Activated naive CD4-positive, alpha-beta T cell treated with anti-CD3 and anti-CD28 coated beads for 36 hours (primary cell): ENCODE measurements around the gene PRDM15. TPM values are rescaled to one million over a fixed set of nuclear protein-coding genes. Genes with fewer than 3 reads are reported as not detected.
A peak's percentile ranks its signal among the peaks of the same experiment; 100 is the strongest.

Source experiments
- CTCF ChIA-PET: fragments of 350-600 bp; sonication (Branson Sonifier 250); formaldehyde crosslinking; loops from one replicate; lab custom pipeline; 2021; ENCODE audit warnings: antibody characterized with exemption; lab: Charles Lee
- DNase-seq: peaks from one replicate; pipeline ENCODE4 v3.0.0-alpha.2; 2020
- H3K27ac Mint-ChIP-seq: one replicate; pipeline ENCODE4 v1.8.0; 2021; ENCODE audit warnings: mild to moderate bottlenecking, mixed read lengths
- H3K27me3 Mint-ChIP-seq: one replicate; pipeline ENCODE4 v1.8.0; 2021; ENCODE audit warnings: low read depth, mixed read lengths
- H3K36me3 Mint-ChIP-seq: one replicate; pipeline ENCODE4 v1.8.0; 2021; ENCODE audit warnings: low read depth, mixed read lengths
- H3K4me1 Mint-ChIP-seq: one replicate; pipeline ENCODE4 v1.8.0; 2021; ENCODE audit warnings: low read depth, mixed read lengths
- H3K4me3 Mint-ChIP-seq: one replicate; pipeline ENCODE4 v1.8.0; 2021; ENCODE audit warnings: mild to moderate bottlenecking, moderate library complexity, mixed read lengths
- H3K9me3 Mint-ChIP-seq: one replicate; pipeline ENCODE4 v1.8.0; 2021; ENCODE audit warnings: mixed read lengths
- intact Hi-C: fragments of 100-400 bp; cut with micrococcal nuclease; formaldehyde crosslinking; loops from one replicate; pipeline ENCODE4 v1.15.1; 2023
- total RNA-seq, 2 experiments: library from RNA; stranded (reverse); gene quantifications; one replicate each; pipeline ENCODE4 v1.2.3, GENCODE V29; 2021

PRDM15 gene
- total RNA-seq, 2 experiments from 2014 or later = 9.6 to 9.8 TPM

DNA sequence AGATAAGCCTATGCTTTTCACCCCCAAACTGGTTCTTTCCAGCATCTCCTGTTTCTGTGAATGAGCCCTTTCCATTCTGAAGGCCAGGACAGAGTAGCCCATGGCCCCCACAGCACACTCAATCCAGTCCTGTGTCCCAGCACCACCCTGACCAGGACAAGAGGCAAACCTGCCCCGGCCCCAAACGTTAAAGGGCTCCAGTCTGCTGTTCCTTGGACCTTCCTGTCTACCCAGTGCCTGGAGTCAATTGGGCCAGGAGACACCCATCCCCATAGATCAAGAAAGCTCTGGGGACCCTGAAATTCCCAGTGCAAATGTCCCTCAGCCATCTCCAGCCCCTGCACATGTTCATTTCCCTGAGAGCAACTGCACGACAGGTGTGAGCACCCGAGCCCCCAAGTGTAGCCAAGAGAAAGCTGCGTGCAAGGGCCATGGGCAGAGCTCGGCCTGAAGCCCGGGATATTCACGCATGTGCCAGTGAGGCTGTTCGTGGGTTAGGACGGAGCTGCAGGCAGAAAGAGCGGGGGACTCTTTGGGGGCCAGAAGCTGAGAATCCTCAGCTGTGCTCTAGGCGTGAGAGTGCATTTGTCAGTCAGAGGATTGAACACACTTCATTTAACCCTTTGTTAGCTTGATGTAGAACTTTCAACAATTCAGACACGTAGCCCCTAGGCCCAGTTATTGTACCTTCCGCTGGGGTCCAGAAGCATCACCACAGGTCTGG lies 108.1 kb downstream of the PRDM15 start:
- CTCF ChIA-PET = interaction anchor here (0.7 to 0.8 kb wide), 2 partner anchors 366 to 632 kb away, joined by 3 to 4 read pairs; no protein-coding TSS in a partner anchor

DNA sequence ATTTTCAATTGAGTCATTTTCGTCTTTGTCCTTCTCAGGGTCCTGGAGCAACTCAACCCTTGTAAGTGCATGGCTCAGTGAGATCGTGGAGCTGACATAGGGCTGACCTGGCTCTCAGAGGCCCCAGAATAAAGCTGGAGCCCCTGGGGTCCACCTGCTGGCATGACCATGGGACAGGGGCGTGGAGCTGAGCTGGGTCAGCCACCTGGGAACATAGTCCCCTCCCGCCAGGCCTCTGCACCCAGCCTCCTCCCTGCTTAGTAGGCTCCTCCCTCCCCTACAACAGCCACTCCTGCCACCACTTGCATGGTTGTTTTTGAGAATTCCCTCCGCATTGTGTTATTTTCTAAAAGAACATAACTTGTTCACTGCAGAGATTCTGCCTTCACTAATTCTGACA lies 109.2 kb downstream of the PRDM15 start:
- intact Hi-C loops = loop anchor here (5.0 kb wide), 2 partner anchors 237 to 488 kb away; no protein-coding TSS in a partner anchor
- no peak overlapping the region for H3K27ac Mint-ChIP-seq
- no peaks in the 10 kb centered on the region for H3K9me3 Mint-ChIP-seq
- peaks cover 55% of the 10 kb centered on the region for H3K27me3 Mint-ChIP-seq
- DNase-seq = no peak
- H3K36me3 Mint-ChIP-seq = no peaks in the 10 kb centered on the region
- H3K4me3 Mint-ChIP-seq = no peak overlapping the region
- CTCF ChIA-PET = interaction anchor here (0.8 kb wide), 1 partner anchor 631 kb away, joined by 4 read pairs; no protein-coding TSS in a partner anchor
- peaks cover 21% of the 10 kb centered on the region for H3K4me1 Mint-ChIP-seq

More for the DNA sequence above, 108.1 kb downstream of the PRDM15 start:
- DNase-seq = no peak
- H3K27me3 Mint-ChIP-seq = peaks cover 54% of the 10 kb centered on the region
- intact Hi-C loops = no loop called here
- H3K27ac Mint-ChIP-seq = no peak overlapping the region
- H3K9me3 Mint-ChIP-seq = no peaks in the 10 kb centered on the region
- peaks cover 21% of the 10 kb centered on the region for H3K4me1 Mint-ChIP-seq
- no peaks in the 10 kb centered on the region for H3K36me3 Mint-ChIP-seq
- no peak overlapping the region for H3K4me3 Mint-ChIP-seq

GRCh38 chr21:41769521-41769920 lies 109.6 kb downstream of the PRDM15 start:
- peaks cover 54% of the 10 kb centered on the region for H3K27me3 Mint-ChIP-seq
- no peak overlapping the region for H3K27ac Mint-ChIP-seq
- peaks cover 21% of the 10 kb centered on the region for H3K4me1 Mint-ChIP-seq
- H3K4me3 Mint-ChIP-seq = no peak overlapping the region
- H3K9me3 Mint-ChIP-seq = no peaks in the 10 kb centered on the region
- CTCF ChIA-PET = no interaction called here
- H3K36me3 Mint-ChIP-seq = no peaks in the 10 kb centered on the region
- DNase-seq = no peak
- intact Hi-C loops = loop anchor here (5.0 kb wide), 2 partner anchors 238 to 487 kb away; no protein-coding TSS in a partner anchor

DNA sequence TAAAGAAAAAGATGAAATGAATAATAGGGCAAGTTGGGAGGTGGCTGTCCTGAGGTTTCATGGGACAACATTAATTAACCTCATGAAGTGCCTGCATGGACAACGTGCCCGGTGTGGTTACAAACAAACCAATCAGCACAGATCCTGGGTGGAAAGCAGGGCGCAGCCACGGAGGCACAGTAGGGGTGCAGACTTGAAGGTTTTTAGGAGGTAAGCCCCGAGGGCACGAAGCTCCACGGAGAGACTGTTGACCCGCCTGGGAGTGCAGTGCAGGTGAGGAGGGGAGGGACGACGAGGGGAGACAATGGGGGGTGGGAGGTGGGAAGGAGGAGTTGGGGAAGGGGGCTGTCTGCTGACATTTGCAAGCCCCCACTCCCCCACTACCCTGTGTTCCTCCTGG lies 110.0 kb downstream of the PRDM15 start:
- no peak for DNase-seq
- Mint-ChIP-seq H3K9me3 (no peaks in the 10 kb centered on the region), H3K27ac (no peak overlapping the region), H3K27me3 (peaks cover 55% of the 10 kb centered on the region), H3K36me3 (no peaks in the 10 kb centered on the region), H3K4me3 (no peak overlapping the region), H3K4me1 (peaks cover 21% of the 10 kb centered on the region)
- CTCF ChIA-PET = interaction anchor here (0.7 kb wide), 1 partner anchor 48 kb away, joined by 3 read pairs; no protein-coding TSS in a partner anchor
- intact Hi-C loops = loop anchor here (5.0 kb wide), 2 partner anchors 238 to 487 kb away; no protein-coding TSS in a partner anchor

- peak; percentile 35 for DNase-seq
- CTCF ChIA-PET = interaction anchor here (0.7 to 1.3 kb wide), 2 partner anchors 48 to 350 kb away, joined by 3 read pairs; no protein-coding TSS in a partner anchor
- peaks cover 57% of the 10 kb centered on the region for H3K27me3 Mint-ChIP-seq
- H3K4me3 Mint-ChIP-seq = peak overlapping the region; percentile 75
- no peak overlapping the region for H3K27ac Mint-ChIP-seq
- no peaks in the 10 kb centered on the region for H3K36me3 Mint-ChIP-seq
- H3K9me3 Mint-ChIP-seq = no peaks in the 10 kb centered on the region
- H3K4me1 Mint-ChIP-seq = peaks cover 21% of the 10 kb centered on the region
- intact Hi-C loops = loop anchor here (5.0 kb wide), 2 partner anchors 239 to 486 kb away; no protein-coding TSS in a partner anchor
These were observed 110.6 kb downstream of the PRDM15 start for GRCh38 chr21:41768437-41769042.

- no peaks in the 10 kb centered on the region for H3K9me3 Mint-ChIP-seq
- H3K4me3 Mint-ChIP-seq = peak overlapping the region; percentile 75
- H3K4me1 Mint-ChIP-seq = peaks cover 24% of the 10 kb centered on the region
- peak; percentile 24 for DNase-seq
- CTCF ChIA-PET = interaction anchor here (1.3 kb wide), 1 partner anchor 351 kb away, joined by 3 read pairs; no protein-coding TSS in a partner anchor
- H3K36me3 Mint-ChIP-seq = no peaks in the 10 kb centered on the region
- peaks cover 60% of the 10 kb centered on the region for H3K27me3 Mint-ChIP-seq
- intact Hi-C loops = loop anchor here (5.0 kb wide), 2 partner anchors 239 to 486 kb away; no protein-coding TSS in a partner anchor
- no peak overlapping the region for H3K27ac Mint-ChIP-seq
These were observed 111.3 kb downstream of the PRDM15 start for GRCh38 chr21:41767606-41768436.

- H3K27ac Mint-ChIP-seq = no peak within 1 kb of the TSS
- peak; percentile 77 for DNase-seq
- H3K27me3 Mint-ChIP-seq = peaks cover 60% of the 10 kb centered on the region
- intact Hi-C loops = loop anchor here (5.0 kb wide), 2 partner anchors 240 to 485 kb away; no protein-coding TSS in a partner anchor
- CTCF ChIA-PET = interaction anchor here (1.3 kb wide), 1 partner anchor 351 kb away, joined by 3 read pairs; no protein-coding TSS in a partner anchor
- H3K9me3 Mint-ChIP-seq = no peaks in the 10 kb centered on the region
- peak within 1 kb of the TSS; percentile 75 for H3K4me3 Mint-ChIP-seq
- peaks cover 26% of the 10 kb centered on the region for H3K4me1 Mint-ChIP-seq
- H3K36me3 Mint-ChIP-seq = no peaks in the 10 kb centered on the region
These were observed 112.1 kb downstream of the PRDM15 start, which contains the start of gene RIPK4 for GRCh38 chr21:41766883-41767605. RIPK4 (minus strand) TSS chr21:41767052; CDS start chr21:41767041, 11 bp downstream.

DNA sequence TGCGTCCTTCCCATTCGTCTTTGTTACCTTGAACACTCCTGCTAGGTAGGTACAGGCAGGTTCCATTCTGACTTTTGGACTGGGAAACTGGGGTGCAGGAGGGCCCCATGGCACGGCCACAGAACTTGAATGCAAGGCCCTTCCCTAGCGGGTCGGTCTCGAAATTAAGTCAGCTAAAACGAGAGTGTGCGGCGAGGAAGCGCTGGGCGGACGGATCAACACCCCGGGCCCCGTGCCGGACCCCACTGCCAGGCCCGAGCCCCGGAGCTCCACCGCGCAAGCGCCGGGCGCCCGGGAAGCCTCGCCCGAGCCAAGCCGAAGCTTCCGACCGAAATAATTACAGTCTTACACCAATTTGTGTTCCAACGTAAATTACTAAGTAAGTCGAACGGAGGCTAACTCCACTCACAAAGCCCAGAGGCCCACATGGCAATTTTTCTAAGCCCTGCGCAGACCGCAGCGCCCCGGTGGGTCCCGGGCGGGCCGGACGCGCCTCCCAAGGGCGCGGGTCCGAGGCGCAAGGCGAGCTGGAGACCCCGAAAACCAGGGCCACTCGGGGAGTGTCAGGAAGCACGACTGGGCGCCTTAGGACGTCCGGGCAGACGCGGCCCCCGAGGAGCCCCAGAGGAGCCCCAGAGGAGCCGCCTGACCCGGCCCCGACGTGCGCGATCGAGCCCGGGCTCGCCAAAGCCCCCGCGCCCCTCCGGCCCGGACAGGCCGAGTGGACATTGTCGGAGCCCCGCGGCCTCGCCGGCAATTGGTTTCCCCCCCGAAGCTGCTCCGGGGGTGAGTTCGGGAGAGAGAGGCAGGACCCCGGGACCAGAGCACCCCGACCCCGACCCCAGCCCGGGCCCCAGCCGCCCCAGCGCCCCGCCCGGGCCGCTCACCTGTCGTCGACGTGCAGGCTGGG lies 112.9 kb downstream of the PRDM15 start:
- CTCF ChIA-PET = interaction anchor here (1.8 kb wide), 1 partner anchor 483 kb away, joined by 5 read pairs; no protein-coding TSS in a partner anchor
- no peak overlapping the region for H3K27ac Mint-ChIP-seq
- DNase-seq = no peak
- peak overlapping the region; percentile 75 for H3K4me3 Mint-ChIP-seq
- H3K27me3 Mint-ChIP-seq = peaks cover 68% of the 10 kb centered on the region
- intact Hi-C loops = loop anchor here (5.0 kb wide), 2 partner anchors 241 to 484 kb away; no protein-coding TSS in a partner anchor
- H3K4me1 Mint-ChIP-seq = peaks cover 29% of the 10 kb centered on the region
- no peaks in the 10 kb centered on the region for H3K9me3 Mint-ChIP-seq
- no peaks in the 10 kb centered on the region for H3K36me3 Mint-ChIP-seq

GRCh38 chr21:41765420-41765821 lies 113.7 kb downstream of the PRDM15 start:
- Mint-ChIP-seq H3K9me3 (no peaks in the 10 kb centered on the region), H3K4me1 (peaks cover 30% of the 10 kb centered on the region), H3K4me3 (peak overlapping the region; percentile 46), H3K27me3 (peaks cover 76% of the 10 kb centered on the region), H3K27ac (no peak overlapping the region), H3K36me3 (no peaks in the 10 kb centered on the region)
- CTCF ChIA-PET = interaction anchor here (1.1 to 1.8 kb wide), 2 partner anchors 153 to 482 kb away, joined by 3 to 5 read pairs; no protein-coding TSS in a partner anchor
- no peak for DNase-seq
- intact Hi-C loops = loop anchor here (5.0 kb wide), 2 partner anchors 242 to 483 kb away; no protein-coding TSS in a partner anchor
